RWPE1 (cell line): ENCODE data around the gene IQGAP2.
A peak's percentile ranks its signal among the peaks of the same experiment; 100 is the strongest.

Experiments
- CTCF ChIA-PET: fragments of 350-600 bp; sonication (Branson Sonifier 250); formaldehyde crosslinking; extraction: SDS; loops from one replicate; lab custom pipeline; 2021; lab: Yijun Ruan, JAX
- POLR2A ChIA-PET: fragments of 400-600 bp; formaldehyde crosslinking; extraction: SDS; loops from one replicate; lab custom pipeline; 2020; ENCODE audit warnings: antibody characterized with exemption; ENCODE audit not compliant: low non-redundant PET; lab: Yijun Ruan, JAX
- DNase-seq: peaks from one replicate; pipeline ENCODE4 v3.0.0; 2012; ENCODE audit warnings: low spot score
- H3K27ac ChIP-seq: fragments of 450-650 bp; 2 replicates; pipeline ENCODE4 v1.5.1; 2017
- CTCF ChIP-seq: fragments of 450-650 bp; conservative IDR thresholded peaks from 2 replicates; pipeline ENCODE4 v1.5.1; 2017; ENCODE audit warnings: low read depth, mild to moderate bottlenecking

The IQGAP2 gene

GRCh38 chr5:76401801-76402250, 1.3 kb upstream of the IQGAP2 start:
- POLR2A ChIA-PET = no interaction called here
- no peak for DNase-seq
- no peak overlapping the region for H3K27ac ChIP-seq
- CTCF ChIA-PET = interaction anchor here (0.5 to 1.1 kb wide), 5 partner anchors 13 to 337 kb away, joined by 3 to 4 read pairs (median 3); no protein-coding TSS in a partner anchor
- no peak for TF ChIP-seq CTCF

GRCh38 chr5:76402251-76402885, 717 bp upstream of the IQGAP2 start:
- ChIA-PET POLR2A (no interaction called here), CTCF (interaction anchor here (0.5 to 1.1 kb wide), 12 partner anchors 12 to 599 kb away, joined by 3 to 5 read pairs (median 3); no protein-coding TSS in a partner anchor)
- peak; percentile 20 for DNase-seq
- no peak overlapping the region for H3K27ac ChIP-seq
- no peak for TF ChIP-seq CTCF

- ChIA-PET CTCF (interaction anchor here (0.6 to 1.3 kb wide), 8 partner anchors 9 to 177 kb away, joined by 3 to 5 read pairs (median 3); no protein-coding TSS in a partner anchor), POLR2A (no interaction called here)
- no peak for TF ChIP-seq CTCF
- no peak overlapping the region for H3K27ac ChIP-seq
- DNase-seq = peak; percentile 19
Measured at GRCh38 chr5:76403766-76404222, 709 bp downstream of the IQGAP2 start.

- POLR2A ChIA-PET = no interaction called here
- H3K27ac ChIP-seq = no peak overlapping the region
- no peak for DNase-seq
- no peak for TF ChIP-seq CTCF
- CTCF ChIA-PET = interaction anchor here (0.6 to 1.3 kb wide), 6 partner anchors 10 to 140 kb away, joined by 3 to 4 read pairs (median 4); no protein-coding TSS in a partner anchor
Measured at GRCh38 chr5:76404223-76405211, 1.4 kb downstream of the IQGAP2 start.

GRCh38 chr5:76406014-76406413, 2.9 kb downstream of the IQGAP2 start:
- TF ChIP-seq CTCF = no peak
- CTCF ChIA-PET = interaction anchor here (0.6 kb wide), 1 partner anchor 21 kb away, joined by 4 read pairs; no protein-coding TSS in a partner anchor
- POLR2A ChIA-PET = no interaction called here
- no peak overlapping the region for H3K27ac ChIP-seq
- DNase-seq = no peak

- CTCF ChIA-PET = interaction anchor here (0.6 kb wide), 1 partner anchor 21 kb away, joined by 4 read pairs; no protein-coding TSS in a partner anchor
- POLR2A ChIA-PET = no interaction called here
- TF ChIP-seq CTCF = no peak
- no peak overlapping the region for H3K27ac ChIP-seq
- no peak for DNase-seq
Measured at GRCh38 chr5:76406673-76407072, 3.6 kb downstream of the IQGAP2 start.
